Activated naive CD4-positive, alpha-beta T cell treated with Interleukin-2 at 50 U/mL for 16 hours (primary cell): ENCODE results near the gene CLDN22.

Experiments used
- DNase-seq: peaks from one replicate; pipeline ENCODE4 v3.0.0-alpha.2; 2020

Gene CLDN22

DNA sequence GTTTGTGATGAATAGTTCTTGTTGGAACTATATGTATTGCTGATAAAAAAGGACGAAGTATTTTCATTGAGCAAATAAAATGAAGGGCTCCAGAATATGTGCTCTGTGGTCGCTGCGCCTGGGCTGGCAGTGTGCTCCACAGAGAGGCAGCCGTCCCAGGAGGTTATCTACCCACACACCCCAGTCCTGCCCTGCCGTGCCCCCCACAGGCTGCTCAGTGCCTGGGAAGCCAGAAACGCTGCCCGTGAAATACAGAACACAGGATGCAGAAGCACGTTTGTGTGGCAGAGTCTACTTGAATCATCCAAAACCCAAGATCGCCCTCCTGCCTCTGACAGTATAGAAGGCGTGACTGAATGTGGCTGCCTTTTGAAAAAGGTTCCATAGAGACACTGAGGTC, 1.4 kb downstream of the CLDN22 start:
- DNase-seq: no peak

DNA sequence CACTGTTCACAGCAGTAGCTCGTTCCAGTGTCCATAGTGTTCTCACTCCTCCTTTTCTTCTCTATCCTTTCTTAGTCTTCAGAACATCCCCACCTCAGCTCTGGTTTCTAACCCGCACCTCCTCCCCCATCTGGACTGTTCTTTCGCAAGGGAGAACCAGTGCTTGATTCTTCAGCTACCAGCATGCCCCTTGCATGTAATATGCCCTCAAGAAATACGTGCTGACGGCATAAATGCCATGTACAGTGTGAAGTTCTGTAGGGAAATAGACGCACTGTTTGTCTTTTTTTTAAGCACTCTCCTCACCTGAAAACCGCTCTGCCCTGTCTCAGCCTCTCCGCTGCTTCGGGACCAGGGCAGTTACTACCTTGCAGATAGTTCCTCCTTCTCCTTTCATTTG, 5.3 kb downstream of the CLDN22 start:
- DNase-seq: no peak

DNA sequence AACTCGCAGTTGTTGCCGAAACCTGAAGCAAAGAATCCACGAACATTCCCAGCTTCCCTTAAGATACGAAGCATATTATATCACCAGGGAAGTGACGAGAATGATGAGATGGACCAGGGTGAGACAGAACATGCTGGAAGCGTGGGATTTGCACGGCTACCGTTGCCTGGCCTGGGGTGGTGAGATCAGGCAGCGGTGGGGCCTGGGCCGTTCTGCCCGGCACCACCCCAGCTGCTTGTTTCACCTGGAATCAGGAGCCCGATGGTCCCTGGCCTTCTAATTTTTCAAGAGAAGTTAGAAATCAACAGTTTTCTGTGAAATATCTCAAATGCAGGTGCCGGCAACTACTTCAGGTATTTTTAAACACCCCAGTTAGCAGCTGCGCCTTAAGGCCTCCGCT, 5.7 kb downstream of the CLDN22 start:
- DNase-seq: no peak

GRCh38 chr4:183312841-183313240, 7.2 kb downstream of the CLDN22 start:
- DNase-seq: no peak

GRCh38 chr4:183306811-183307210, 13.3 kb downstream of the CLDN22 start:
- DNase-seq: no peak

GRCh38 chr4:183304538-183304937, 15.5 kb downstream of the CLDN22 start:
- no peak for DNase-seq

- DNase-seq: no peak
These were observed 16.0 kb downstream of the CLDN22 start for GRCh38 chr4:183304067-183304466.

DNA sequence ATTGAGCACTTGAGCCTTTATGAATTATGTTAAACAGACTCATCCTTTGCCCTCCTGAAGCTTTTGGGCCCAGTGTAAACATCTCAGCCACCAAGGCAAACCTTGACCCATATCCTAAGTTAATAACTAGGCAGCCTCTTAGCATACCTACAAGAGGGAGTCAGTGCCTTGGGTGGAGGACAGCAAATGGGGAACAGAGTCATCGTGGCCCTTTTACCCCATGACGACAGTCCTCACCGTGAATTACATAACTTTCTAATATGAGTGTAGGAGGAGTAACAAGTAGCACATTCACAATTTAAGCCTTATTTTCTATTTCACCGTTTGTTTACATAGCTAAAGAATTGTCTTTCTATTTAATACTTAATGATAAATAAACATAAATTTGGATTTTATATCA, 16.8 kb downstream of the CLDN22 start:
- DNase-seq: no peak

GRCh38 chr4:183300655-183301054, 19.4 kb downstream of the CLDN22 start:
- DNase-seq: no peak

DNA sequence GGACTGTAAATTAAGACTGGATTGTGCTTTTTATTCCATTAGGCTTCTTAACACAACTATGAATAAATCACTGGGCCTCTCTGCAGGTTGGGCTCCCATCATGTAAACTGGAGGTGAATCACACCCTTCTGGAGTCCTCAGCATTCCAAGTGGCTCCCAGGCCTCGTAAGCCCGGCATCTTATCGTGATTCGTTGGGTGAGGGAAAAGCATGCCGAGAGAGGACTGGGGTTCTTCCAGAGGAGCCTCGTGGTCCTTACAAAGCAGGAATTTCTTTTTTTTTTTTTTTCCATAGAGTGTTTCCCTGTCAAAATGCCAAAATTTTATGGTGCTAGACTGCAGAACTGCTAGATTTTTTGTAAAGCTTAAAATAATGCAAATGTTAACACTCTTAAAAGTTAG, 20.0 kb downstream of the CLDN22 start:
- no peak for DNase-seq

DNA sequence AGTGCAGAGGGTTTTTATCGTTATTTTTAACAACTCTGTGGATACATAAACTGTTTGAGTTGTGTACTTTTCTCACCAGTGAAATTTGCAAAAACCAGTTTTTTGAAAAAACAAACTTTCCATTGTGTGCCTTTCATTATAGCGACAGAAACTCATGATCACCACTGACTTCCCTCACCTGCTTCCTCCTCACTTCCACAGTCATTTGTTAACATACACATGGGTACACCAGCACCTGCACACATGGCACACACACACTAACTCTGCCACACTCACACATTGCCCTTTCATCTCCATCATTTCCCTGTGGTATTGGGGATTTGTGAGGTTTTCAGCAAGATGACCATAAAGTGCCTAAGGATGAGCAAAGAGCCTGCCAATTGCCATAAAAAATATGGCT, 20.6 kb downstream of the CLDN22 start:
- DNase-seq: no peak

- DNase-seq: no peak
These were observed 22.4 kb downstream of the CLDN22 start for GRCh38 chr4:183297675-183298074.

DNA sequence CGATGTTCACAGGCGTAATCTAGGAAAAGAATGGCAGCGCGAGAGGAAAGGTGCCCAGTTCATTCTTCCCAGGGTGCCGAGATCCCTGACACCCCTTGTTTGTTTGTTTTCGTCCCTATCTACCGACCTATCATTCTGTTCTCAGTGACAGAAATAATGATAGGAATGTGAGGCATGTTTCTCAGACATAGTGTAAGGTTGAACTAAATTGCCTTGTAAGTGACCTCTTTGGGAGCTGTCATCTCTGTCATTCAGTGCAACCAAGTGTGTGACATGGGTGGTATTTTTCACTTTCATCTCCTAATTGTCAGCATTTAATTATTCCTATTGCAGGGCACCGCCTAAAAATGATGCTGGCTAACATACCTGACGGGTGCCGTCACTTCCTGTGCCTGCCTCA, 24.4 kb downstream of the CLDN22 start:
- no peak for DNase-seq

DNA sequence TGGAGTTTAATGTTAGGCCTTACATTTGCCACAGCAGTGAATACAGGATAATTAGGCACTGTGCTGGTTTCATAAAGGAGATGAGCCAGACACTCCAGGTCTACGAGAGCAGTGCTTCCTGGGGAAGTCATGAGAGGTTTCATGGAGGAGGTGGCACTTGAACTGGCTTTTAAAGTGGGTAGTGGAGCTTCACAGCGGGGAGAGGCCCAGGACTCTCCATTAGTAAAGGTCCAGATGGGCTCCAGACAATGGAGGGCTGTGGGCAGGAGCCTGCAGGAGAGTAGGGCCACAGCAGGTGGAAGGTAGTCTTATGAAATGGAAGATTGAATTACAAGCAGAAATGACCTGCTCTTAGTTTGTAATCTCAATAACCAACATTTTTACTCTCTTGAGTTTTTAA, 29.0 kb downstream of the CLDN22 start:
- no peak for DNase-seq

GRCh38 chr4:183289688-183290087, 30.4 kb downstream of the CLDN22 start:
- no peak for DNase-seq

DNA sequence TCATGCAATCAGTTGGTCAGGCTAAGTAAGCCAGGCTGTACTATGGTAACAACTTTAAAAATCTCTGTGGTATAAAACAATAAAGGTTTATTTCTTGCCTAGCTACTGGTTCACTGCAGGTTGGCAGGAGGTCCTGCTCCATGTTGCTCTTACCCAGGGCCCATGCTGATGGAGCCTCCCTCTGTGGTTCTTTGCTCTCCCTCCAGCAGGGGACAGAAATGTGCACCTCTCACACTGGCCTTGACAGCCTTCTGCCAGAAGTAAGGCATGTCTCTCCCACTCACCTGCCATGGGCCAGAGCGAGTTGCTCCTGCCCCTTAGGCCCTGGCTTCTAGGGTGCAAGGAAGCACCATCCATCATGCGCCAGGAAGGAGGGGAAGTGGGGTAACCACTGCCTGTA, 31.1 kb downstream of the CLDN22 start:
- no peak for DNase-seq

- no peak for DNase-seq
These were observed 32.4 kb downstream of the CLDN22 start for GRCh38 chr4:183287677-183288076.

GRCh38 chr4:183287309-183287659, 32.8 kb downstream of the CLDN22 start:
- DNase-seq: no peak

- no peak for DNase-seq
These were observed 33.3 kb downstream of the CLDN22 start for GRCh38 chr4:183286590-183287308.

DNA sequence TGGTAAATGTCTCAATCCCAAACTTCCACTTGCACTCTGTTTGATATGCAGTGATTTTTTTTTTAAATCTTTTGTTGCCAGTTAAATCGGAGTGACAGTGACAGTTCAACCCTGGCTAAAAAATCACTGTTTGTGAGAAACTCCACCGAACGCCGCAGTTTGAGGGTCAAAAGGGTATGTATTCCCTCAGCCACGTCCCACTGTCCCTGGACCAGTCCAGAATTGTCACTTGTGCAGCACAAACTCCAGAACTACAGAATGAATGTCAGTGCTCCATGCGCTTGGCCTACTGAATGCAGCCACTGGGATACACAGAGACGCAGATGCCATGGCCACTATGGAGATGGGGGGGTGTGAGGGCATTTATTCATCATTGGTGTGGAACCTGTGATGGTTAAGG, 34.2 kb downstream of the CLDN22 start:
- DNase-seq: no peak

DNA sequence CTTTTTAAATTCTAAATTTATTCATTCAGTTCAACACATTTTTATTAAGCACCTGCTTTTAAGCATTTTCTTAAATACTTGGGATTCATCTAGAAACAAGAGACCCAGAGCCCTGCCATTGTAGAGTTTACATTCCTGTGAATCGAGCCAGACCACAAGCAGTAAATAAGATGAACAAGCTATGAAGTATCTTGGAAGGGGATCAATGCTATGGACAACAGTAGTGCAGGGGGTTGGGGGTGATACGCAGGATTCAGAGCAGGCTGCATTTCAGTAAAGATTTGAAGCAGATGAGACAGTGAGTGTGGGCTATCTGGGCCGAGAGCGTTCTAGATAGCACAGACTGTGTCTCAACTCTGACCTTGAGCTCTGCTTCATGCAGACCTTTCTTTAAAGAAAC, 35.1 kb downstream of the CLDN22 start:
- no peak for DNase-seq

DNA sequence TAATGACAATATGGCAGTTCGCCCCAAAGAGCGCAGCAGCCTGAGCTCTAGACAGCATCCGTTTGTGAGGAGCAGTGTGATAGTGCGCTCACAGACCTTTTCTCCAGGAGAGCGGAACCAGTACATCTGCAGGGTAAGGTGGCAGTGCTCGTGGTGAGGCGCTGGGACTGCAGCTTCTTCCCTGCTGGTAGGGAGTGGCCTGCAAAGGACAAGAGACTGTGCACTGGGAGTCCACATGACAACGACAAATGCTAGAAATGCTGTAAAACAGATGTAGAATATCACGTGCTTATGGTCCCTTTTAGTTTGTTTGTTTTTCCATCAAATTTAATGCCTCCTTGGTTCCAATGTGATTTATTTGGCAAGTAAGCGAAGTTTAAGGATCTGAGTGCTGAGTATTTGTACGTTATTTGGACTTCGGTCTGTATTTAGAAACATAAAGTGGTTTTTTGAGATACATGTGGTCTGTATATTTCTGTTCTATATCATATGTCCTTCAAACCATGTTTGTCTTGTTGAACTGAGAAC, 35.8 kb downstream of the CLDN22 start:
- no peak for DNase-seq

DNA sequence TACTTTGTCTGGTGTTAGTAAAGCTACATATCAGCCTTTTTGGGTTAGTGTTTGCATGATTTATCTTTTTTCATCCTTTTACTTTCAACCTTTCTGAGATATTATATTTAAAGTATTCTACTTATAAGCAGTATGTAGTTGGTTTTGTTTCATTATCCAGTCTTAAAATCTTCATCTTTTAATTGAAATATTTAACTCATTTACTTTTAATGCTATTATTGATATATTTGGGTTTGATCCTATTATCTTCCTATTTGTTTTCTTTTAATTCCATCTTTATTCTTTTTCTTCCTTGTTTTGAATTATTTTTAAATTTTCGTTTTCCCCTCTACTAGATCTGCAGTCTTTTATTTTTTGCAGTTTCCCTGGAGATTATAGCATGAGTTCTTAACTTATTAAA, 44.0 kb downstream of the CLDN22 start:
- DNase-seq: no peak

DNA sequence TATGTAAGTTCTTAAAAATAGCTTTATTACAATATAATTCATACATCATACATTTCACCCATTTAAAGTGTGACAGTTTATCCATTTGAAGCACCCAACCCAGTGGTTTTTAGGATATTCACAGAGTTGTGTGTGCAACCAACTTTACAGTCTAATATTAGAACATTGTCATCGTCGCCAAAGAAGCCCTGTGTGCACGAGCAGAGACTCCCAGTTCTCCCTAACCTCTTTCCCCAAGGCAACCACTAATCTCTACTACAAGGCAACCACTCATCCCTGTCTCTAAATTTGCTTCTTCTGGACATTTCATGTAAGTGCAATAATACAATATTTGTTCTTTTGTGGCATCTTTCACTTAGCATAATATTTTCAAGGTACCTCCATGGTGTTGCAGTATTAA, 47.7 kb downstream of the CLDN22 start:
- DNase-seq: no peak

DNA sequence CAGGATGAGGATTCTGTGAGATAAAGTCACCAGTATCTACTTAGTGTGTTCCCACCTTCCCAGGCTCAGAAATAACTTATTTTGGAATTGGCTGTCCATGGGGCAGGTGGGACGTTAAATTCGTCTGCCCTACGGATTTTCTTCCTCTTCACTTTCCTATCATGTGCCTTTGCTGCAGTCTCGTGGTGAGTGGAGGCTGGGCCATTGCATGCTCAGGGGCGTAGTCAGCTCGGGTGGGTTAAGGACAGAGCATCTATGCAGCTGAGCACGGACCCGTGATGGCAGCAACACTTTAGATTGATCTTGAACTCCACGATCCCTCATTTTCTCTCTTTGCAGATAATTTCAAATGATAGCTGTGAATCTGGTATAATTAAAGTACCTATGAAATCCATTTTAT, 51.5 kb downstream of the CLDN22 start:
- DNase-seq: no peak
